Activated T-cell treated with anti-CD3 and anti-CD28 coated beads, Interleukin-2, amount 50 U/mL, for 72 hours (primary cell): ENCODE data around the gene ENOX1. TPM values are rescaled to one million over a fixed set of nuclear protein-coding genes. Genes with fewer than 3 reads are reported as not detected.

Experiments
- ATAC-seq, 2 donors: fragments of 150-1000 bp; cut with Tn5 transposase; replicated peaks in 1 of 2; 2 replicates each; pipeline ENCODE4 v1.10.0; 2021; ENCODE audit warnings: moderate library complexity in 2 of 2, mild to moderate bottlenecking in 1 of 2
- DNase-seq, 2 donors: peaks; one replicate each; pipeline ENCODE4 v3.0.0; 2021 to 2022; ENCODE audit warnings: mixed read lengths in 1 of 2
- H3K27ac Mint-ChIP-seq: one replicate; pipeline ENCODE4 v1.8.0; 2022; ENCODE audit warnings: mild to moderate bottlenecking, moderate library complexity, mixed read lengths
- H3K27me3 Mint-ChIP-seq: one replicate; pipeline ENCODE4 v1.8.0; 2022; ENCODE audit warnings: low read depth, mixed read lengths
- H3K36me3 Mint-ChIP-seq, 2 donors: one replicate each; pipeline ENCODE4 v1.8.0; 2022; ENCODE audit warnings: mixed read lengths in 2 of 2, mild to moderate bottlenecking in 1 of 2; ENCODE audit not compliant: insufficient read depth in 2 of 2
- H3K4me1 Mint-ChIP-seq: one replicate; pipeline ENCODE4 v1.8.0; 2022; ENCODE audit warnings: low read depth, mixed read lengths
- H3K4me3 Mint-ChIP-seq, 2 donors: one replicate each; pipeline ENCODE4 v1.8.0; 2022; ENCODE audit warnings: mild to moderate bottlenecking in 2 of 2, mixed read lengths in 2 of 2, moderate library complexity in 2 of 2
- H3K9me3 Mint-ChIP-seq, 2 donors: one replicate each; pipeline ENCODE4 v1.8.0; 2022; ENCODE audit warnings: mixed read lengths in 2 of 2
- total RNA-seq, 2 donors: library from RNA; stranded (reverse); gene quantifications; one replicate each; pipeline ENCODE4 v1.2.3, GENCODE V29; 2022

The ENOX1 gene
- total RNA-seq, 2 donors from 2014 or later: 1.2 to 2.0 TPM

- ATAC-seq: no peak
- H3K4me1 Mint-ChIP-seq: no peaks in the 10 kb centered on the region
- H3K27ac Mint-ChIP-seq: no peak overlapping the region
- DNase-seq: no peak
- H3K9me3 Mint-ChIP-seq: peaks cover 0 to 1% of the 10 kb centered on the region in 2 donors
- H3K36me3 Mint-ChIP-seq: no peaks in the 10 kb centered on the region
- H3K27me3 Mint-ChIP-seq: peaks cover 16% of the 10 kb centered on the region
- no peak overlapping the region for H3K4me3 Mint-ChIP-seq
These were observed 555.8 kb downstream of the ENOX1 start for GRCh38 chr13:43230989-43231388.

GRCh38 chr13:43229506-43229905 lies 557.3 kb downstream of the ENOX1 start:
- H3K36me3 Mint-ChIP-seq: no peaks in the 10 kb centered on the region
- no peaks in the 10 kb centered on the region for H3K4me1 Mint-ChIP-seq
- peaks cover 24% of the 10 kb centered on the region for H3K27me3 Mint-ChIP-seq
- no peak for ATAC-seq
- DNase-seq: no peak
- H3K9me3 Mint-ChIP-seq: peaks cover 0 to 1% of the 10 kb centered on the region in 2 donors
- H3K4me3 Mint-ChIP-seq: no peak overlapping the region
- H3K27ac Mint-ChIP-seq: no peak overlapping the region

GRCh38 chr13:43227721-43228120 lies 559.1 kb downstream of the ENOX1 start:
- no peak for DNase-seq
- ATAC-seq: no peak
- Mint-ChIP-seq H3K27ac (no peak overlapping the region), H3K4me3 (no peak overlapping the region), H3K4me1 (no peaks in the 10 kb centered on the region), H3K36me3 (no peaks in the 10 kb centered on the region), H3K27me3 (peaks cover 24% of the 10 kb centered on the region), H3K9me3 (peaks cover 0 to 1% of the 10 kb centered on the region in 2 donors)

GRCh38 chr13:43223216-43223615 lies 563.6 kb downstream of the ENOX1 start:
- ATAC-seq (no peak), DNase-seq (no peak)
- Mint-ChIP-seq H3K9me3 (no peaks in the 10 kb centered on the region), H3K4me3 (no peak overlapping the region), H3K27me3 (peaks cover 27% of the 10 kb centered on the region), H3K27ac (no peak overlapping the region), H3K4me1 (no peaks in the 10 kb centered on the region), H3K36me3 (no peaks in the 10 kb centered on the region)

- H3K9me3 Mint-ChIP-seq: no peaks in the 10 kb centered on the region
- no peaks in the 10 kb centered on the region for H3K4me1 Mint-ChIP-seq
- no peaks in the 10 kb centered on the region for H3K36me3 Mint-ChIP-seq
- H3K4me3 Mint-ChIP-seq: no peak overlapping the region
- DNase-seq (no peak), ATAC-seq (no peak)
- no peak overlapping the region for H3K27ac Mint-ChIP-seq
- H3K27me3 Mint-ChIP-seq: peaks cover 27% of the 10 kb centered on the region
These were observed 564.7 kb downstream of the ENOX1 start for GRCh38 chr13:43222086-43222485.

- DNase-seq (no peak), ATAC-seq (no peak)
- no peak overlapping the region for H3K27ac Mint-ChIP-seq
- no peaks in the 10 kb centered on the region for H3K4me1 Mint-ChIP-seq
- no peak overlapping the region for H3K4me3 Mint-ChIP-seq
- H3K27me3 Mint-ChIP-seq: peaks cover 27% of the 10 kb centered on the region
- no peaks in the 10 kb centered on the region for H3K36me3 Mint-ChIP-seq
- H3K9me3 Mint-ChIP-seq: no peaks in the 10 kb centered on the region
These were observed 565.2 kb downstream of the ENOX1 start for GRCh38 chr13:43221611-43222010.

GRCh38 chr13:43220873-43221595 lies 565.7 kb downstream of the ENOX1 start:
- Mint-ChIP-seq H3K27ac (no peak overlapping the region), H3K4me3 (no peak overlapping the region), H3K9me3 (no peaks in the 10 kb centered on the region), H3K36me3 (no peaks in the 10 kb centered on the region), H3K4me1 (no peaks in the 10 kb centered on the region), H3K27me3 (peaks cover 22% of the 10 kb centered on the region)
- DNase-seq (no peak), ATAC-seq (no peak)

- no peaks in the 10 kb centered on the region for H3K27me3 Mint-ChIP-seq
- H3K9me3 Mint-ChIP-seq: no peaks in the 10 kb centered on the region
- no peaks in the 10 kb centered on the region for H3K36me3 Mint-ChIP-seq
- no peak overlapping the region for H3K27ac Mint-ChIP-seq
- H3K4me1 Mint-ChIP-seq: no peaks in the 10 kb centered on the region
- ATAC-seq (no peak), DNase-seq (no peak)
- H3K4me3 Mint-ChIP-seq: no peak overlapping the region
These were observed 572.6 kb downstream of the ENOX1 start for GRCh38 chr13:43214124-43214523.

GRCh38 chr13:43206838-43207237 lies 579.9 kb downstream of the ENOX1 start:
- peaks cover 0 to 3% of the 10 kb centered on the region in 2 donors for H3K9me3 Mint-ChIP-seq
- H3K4me1 Mint-ChIP-seq: no peaks in the 10 kb centered on the region
- ATAC-seq (no peak), DNase-seq (no peak)
- no peaks in the 10 kb centered on the region for H3K36me3 Mint-ChIP-seq
- H3K27me3 Mint-ChIP-seq: no peaks in the 10 kb centered on the region
- no peak overlapping the region for H3K27ac Mint-ChIP-seq
- no peak overlapping the region for H3K4me3 Mint-ChIP-seq

GRCh38 chr13:43205416-43205815 lies 581.4 kb downstream of the ENOX1 start:
- Mint-ChIP-seq H3K27me3 (no peaks in the 10 kb centered on the region), H3K36me3 (no peaks in the 10 kb centered on the region), H3K4me1 (no peaks in the 10 kb centered on the region)

GRCh38 chr13:43204591-43204990 lies 582.2 kb downstream of the ENOX1 start:
- no peak for DNase-seq
- no peak overlapping the region for H3K4me3 Mint-ChIP-seq

More at GRCh38 chr13:43205416-43205815, 581.4 kb downstream of the ENOX1 start:
- Mint-ChIP-seq H3K4me3 (no peak overlapping the region), H3K27ac (no peak overlapping the region), H3K9me3 (peaks cover 0 to 3% of the 10 kb centered on the region in 2 donors)
- DNase-seq (no peak), ATAC-seq (no peak)

GRCh38 chr13:43203781-43204180 lies 583.0 kb downstream of the ENOX1 start:
- no peaks in the 10 kb centered on the region for H3K36me3 Mint-ChIP-seq
- peaks cover 5% of the 10 kb centered on the region for H3K27me3 Mint-ChIP-seq
- ATAC-seq (no peak), DNase-seq (no peak)
- no peak overlapping the region for H3K27ac Mint-ChIP-seq
- H3K4me3 Mint-ChIP-seq: no peak overlapping the region
- peaks cover 0 to 3% of the 10 kb centered on the region in 2 donors for H3K9me3 Mint-ChIP-seq
- no peaks in the 10 kb centered on the region for H3K4me1 Mint-ChIP-seq

More at GRCh38 chr13:43204591-43204990, 582.2 kb downstream of the ENOX1 start:
- Mint-ChIP-seq H3K4me1 (no peaks in the 10 kb centered on the region), H3K36me3 (no peaks in the 10 kb centered on the region), H3K27ac (no peak overlapping the region), H3K27me3 (no peaks in the 10 kb centered on the region), H3K9me3 (peaks cover 0 to 3% of the 10 kb centered on the region in 2 donors)
- no peak for ATAC-seq

GRCh38 chr13:43200736-43201135 lies 586.0 kb downstream of the ENOX1 start:
- ATAC-seq: no peak

GRCh38 chr13:43200307-43200706 lies 586.5 kb downstream of the ENOX1 start:
- no peak overlapping the region for H3K27ac Mint-ChIP-seq
- H3K27me3 Mint-ChIP-seq: peaks cover 5% of the 10 kb centered on the region
- H3K36me3 Mint-ChIP-seq: no peaks in the 10 kb centered on the region
- H3K4me1 Mint-ChIP-seq: no peaks in the 10 kb centered on the region
- H3K4me3 Mint-ChIP-seq: no peak overlapping the region
- no peak for ATAC-seq
- H3K9me3 Mint-ChIP-seq: peaks cover 0 to 3% of the 10 kb centered on the region in 2 donors
- DNase-seq: no peak

More at GRCh38 chr13:43200736-43201135, 586.0 kb downstream of the ENOX1 start:
- no peak overlapping the region for H3K4me3 Mint-ChIP-seq
- no peaks in the 10 kb centered on the region for H3K36me3 Mint-ChIP-seq
- no peaks in the 10 kb centered on the region for H3K4me1 Mint-ChIP-seq
- H3K9me3 Mint-ChIP-seq: peaks cover 0 to 3% of the 10 kb centered on the region in 2 donors
- no peak for DNase-seq
- H3K27ac Mint-ChIP-seq: no peak overlapping the region
- peaks cover 5% of the 10 kb centered on the region for H3K27me3 Mint-ChIP-seq
